Ureter (tissue), 1 donor: Measurements from ENCODE around the gene CHMP1A. TPM values are rescaled to one million over a fixed set of nuclear protein-coding genes. Genes with fewer than 3 reads are reported as not detected.
"Not testable (repeated sequence)": the region's sequence is repeated elsewhere in the genome, so short reads cannot be mapped to it uniquely, and the experiment has no call there.

Experiments
- DNase-seq: peaks from one replicate; pipeline ENCODE4 v3.0.0-alpha.2; 2020; ENCODE audit warnings: low spot score
- total RNA-seq: library from RNA; stranded (reverse); gene quantifications from one replicate; pipeline ENCODE4 v1.2.4, GENCODE V29; 2023
- donor health status: DM: yes; HTN: yes; CAD: no.

The CHMP1A gene
- total RNA-seq, 1 donor from 2014 or later: 84.7 TPM

DNA sequence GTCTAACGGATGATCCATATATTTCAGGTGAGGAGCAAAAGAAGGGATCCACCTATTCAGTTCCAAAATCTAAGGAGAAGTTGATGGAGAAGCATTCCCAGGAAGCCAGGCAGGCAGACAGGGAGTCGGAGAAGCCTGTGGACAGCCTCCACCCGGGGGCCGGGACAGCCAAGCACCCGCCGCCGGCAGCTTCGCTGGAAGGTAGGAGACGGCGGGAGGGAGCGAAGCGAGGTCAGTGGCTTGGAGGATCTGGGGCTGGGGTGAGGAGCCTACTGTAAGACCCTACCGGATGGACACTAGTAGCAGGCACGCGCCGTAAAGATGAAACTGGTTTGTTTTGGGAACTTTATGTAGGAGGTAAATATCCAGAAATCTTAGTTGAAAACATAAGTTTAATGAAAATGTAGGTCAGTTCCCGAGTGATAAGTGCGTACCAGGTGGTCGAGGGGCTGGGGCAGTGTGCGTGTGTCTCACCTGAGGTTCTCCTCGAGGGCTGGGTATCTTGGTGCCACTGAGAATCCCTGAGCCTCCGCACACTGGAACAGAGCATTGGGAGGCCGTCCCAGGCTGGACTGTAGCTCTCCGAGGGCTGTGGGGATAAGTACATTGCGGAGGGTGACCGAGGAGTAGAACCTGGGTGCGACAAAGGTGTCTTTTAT is 842 bp upstream of the CHMP1A start:
- DNase-seq: no peak

GRCh38 chr16:89656435-89657121 is 930 bp downstream of the CHMP1A start:
- no peak for DNase-seq

GRCh38 chr16:89655062-89655643 is 2.4 kb downstream of the CHMP1A start:
- no peak for DNase-seq

DNA sequence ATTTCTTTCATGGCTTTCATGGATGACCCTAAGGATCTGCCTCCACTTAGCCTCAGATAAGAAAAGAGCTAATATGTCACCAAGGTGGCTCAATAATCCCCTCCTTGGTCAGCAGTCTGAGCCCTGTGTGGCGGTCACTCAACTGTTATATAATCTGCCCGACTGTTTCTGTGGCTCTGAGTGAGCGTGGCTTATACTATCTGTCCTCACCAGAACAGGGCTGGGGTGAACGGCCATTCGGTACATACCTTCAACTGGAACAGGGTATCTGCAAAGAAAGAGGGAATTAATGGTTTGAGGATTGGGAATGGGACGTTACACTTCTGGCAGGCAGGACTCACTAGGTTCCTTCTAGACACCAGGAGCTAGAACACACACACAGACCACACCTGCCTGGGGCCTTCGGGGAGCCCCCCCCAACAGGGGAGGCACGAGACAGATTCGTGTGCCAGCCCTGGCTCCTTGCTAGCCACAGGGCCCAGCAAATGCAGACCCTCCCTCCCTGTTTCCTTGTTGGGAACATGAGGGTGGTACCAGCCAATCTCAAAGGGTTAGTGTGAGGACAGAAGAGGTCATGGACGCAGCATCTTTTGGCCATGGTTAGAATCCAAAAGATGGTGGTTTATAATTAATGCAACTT is 3.7 kb downstream of the CHMP1A start:
- DNase-seq: no peak

DNA sequence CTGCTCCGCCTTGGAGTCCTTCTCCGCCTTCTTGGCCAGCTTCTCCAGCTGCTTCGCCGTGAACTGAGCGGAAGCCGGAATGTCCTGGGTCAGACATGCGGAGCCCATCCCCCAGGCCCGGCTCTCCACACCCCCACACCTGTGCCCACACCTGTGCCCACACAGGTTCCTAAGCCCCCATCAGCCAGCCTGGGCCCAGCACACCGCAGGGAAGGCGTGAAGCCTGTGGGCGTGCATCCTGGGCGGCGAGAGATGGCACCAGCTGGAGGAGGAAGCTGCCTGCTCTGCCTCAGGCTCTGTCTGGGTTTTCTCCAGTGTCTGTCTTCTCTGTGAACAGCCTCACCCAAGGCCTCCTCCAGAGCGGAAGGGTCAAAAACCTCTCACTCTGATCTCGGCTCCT is 5.9 kb downstream of the CHMP1A start:
- no peak for DNase-seq

DNA sequence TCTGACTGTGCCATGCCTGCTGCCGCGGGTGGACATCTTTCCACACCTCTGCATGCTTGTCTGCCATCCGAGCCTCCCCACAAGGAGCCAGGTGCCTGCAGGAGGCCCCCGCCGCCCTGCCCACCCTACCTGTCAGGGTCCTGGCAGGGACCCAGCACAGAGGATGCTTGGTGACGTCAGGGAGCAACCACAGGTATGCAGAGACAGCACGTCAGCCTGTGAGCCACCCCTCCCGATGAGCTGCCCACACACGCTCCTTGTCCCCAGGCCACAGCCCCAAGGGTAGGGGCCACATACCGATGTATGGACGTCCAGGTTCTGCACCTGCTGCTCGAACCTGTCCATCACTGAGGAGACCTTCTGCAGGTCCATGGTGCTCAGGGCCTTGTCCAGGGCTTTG is 10.6 kb downstream of the CHMP1A start:
- DNase-seq: no peak

GRCh38 chr16:89646270-89646669 is 11.2 kb downstream of the CHMP1A start:
- no peak for DNase-seq

- DNase-seq: no peak
Measured at GRCh38 chr16:89645122-89645521, 12.4 kb downstream of the CHMP1A start.

DNA sequence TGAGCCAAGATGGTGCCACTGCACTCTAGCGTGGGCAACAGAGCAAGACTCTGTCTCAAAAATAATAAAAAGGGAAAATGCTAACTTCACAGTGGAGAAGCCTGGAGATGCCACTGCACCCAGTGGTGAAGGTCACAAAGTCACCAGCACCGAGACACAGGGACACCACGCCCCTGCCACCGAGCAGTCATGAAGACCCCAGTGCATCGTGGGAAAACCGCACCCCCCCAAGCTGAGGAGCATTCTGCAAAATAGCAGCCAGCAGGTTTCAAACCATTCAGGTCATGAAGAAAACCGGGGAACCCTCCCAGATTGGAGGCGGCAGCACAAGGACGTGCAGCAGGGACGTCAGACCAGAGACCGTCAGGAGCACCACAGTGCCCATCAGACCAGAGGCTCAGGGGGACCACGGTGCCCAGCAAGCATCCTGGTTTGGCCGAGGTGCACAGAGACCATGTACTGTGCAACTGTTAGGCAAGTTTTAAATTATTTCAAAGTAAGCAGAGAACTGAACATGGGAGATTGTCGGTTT is 13.7 kb downstream of the CHMP1A start:
- no peak for DNase-seq

- no peak for DNase-seq
Measured at GRCh38 chr16:89642574-89642973, 14.9 kb downstream of the CHMP1A start.

GRCh38 chr16:89641458-89642119 is 15.9 kb downstream of the CHMP1A start:
- DNase-seq: no peak

- no peak for DNase-seq
Measured at GRCh38 chr16:89639385-89639784, 18.1 kb downstream of the CHMP1A start.

DNA sequence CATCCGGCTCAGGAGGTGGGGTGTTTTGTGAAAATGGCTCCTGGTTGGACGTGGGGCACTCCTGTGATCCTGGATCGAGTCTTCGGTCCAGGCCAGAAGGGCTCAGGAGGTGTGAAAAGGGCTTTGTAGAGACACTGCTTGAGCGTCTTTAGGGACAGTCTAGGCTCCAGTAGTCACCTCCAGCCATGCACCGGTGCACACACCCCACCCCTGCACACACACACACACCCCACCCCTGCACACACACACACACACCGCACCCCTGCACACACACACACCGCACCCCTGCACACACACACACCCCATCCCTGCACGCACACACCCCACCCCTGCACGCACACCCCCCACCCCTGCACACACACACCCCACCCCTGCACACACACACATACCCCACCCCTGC is 19.1 kb downstream of the CHMP1A start:
- no peak for DNase-seq

- DNase-seq: no peak
Measured at GRCh38 chr16:89637379-89637778, 20.1 kb downstream of the CHMP1A start.

DNA sequence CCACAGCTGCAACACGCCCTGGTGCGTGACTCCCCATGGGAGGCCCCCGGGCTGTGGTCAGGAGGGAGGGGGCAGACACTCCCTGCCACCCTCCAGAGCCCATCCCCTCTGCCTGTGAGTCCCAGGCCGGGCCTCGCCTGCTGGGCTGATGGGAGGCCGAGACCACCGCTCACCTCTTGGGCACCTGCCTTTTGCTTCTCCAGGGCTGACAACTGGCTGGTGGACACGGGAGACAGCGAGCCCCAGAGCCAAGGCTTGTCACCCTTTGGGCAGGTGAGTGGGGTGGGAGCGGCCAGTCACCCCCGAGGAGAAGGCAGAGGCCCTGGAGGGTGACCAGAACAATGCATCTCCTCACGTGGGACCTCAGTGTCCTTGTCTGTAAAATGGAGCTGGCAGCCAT is 20.8 kb downstream of the CHMP1A start:
- DNase-seq: no peak

GRCh38 chr16:89634463-89635385 is 22.8 kb downstream of the CHMP1A start:
- not testable (repeated sequence) for DNase-seq

- DNase-seq: no peak
Measured at GRCh38 chr16:89633064-89633631, 24.4 kb downstream of the CHMP1A start.

DNA sequence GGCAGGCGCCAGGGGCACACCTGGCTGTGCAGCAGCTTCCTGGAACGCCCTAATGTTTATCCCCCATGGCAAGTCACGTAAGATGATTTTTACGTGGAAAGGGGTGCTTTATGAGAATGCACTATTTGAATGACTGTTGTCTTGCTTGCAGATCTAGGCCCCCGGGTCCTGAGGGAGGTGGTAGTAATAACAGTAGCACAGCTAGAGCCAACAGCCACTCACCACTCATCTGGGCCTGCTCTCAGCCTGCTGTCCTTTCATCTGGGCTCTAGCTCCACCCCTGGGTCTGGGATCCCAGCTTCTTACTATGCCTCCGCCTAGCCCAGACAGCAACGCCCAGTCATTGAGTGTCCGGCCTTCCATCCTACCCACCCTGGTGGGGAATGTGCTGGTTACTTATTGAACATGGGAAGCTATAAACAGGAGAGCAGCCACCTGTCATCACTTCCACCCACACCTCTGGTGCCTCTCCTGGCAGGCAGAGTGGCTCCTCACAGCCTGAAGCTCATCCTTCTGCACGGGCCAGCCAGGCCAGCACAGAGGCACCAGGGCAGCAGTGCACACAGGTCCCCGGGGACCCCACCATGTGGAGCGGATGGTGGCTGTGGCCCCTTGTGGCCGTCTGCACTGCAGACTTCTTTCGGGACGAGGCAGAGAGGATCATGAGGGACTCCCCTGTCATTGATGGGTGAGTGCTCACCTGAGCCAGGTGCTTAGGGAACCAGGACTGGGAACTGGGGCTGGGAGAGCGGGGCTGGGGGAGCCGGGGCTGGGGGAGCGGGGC is 27.5 kb downstream of the CHMP1A start:
- DNase-seq: no peak
